IPS DF 19.7 (cell line): ENCODE results near the gene ESPN.
"Not testable (repeated sequence)": the region's sequence is repeated elsewhere in the genome, so short reads cannot be mapped to it uniquely, and the experiment has no call there.

ENCODE experiments used
- DNase-seq: peaks from one replicate; pipeline ENCODE4 v3.0.0-alpha.2; 2013; ENCODE audit warnings: low read depth, low spot score

The ESPN gene

GRCh38 chr1:6447818-6448748, 23.5 kb downstream of the ESPN start:
- DNase-seq, result no peak

- DNase-seq, result no peak
Measured at GRCh38 chr1:6448749-6449631, 24.4 kb downstream of the ESPN start.

- no peak for DNase-seq
Measured at GRCh38 chr1:6450005-6450450, 25.5 kb downstream of the ESPN start.

DNA sequence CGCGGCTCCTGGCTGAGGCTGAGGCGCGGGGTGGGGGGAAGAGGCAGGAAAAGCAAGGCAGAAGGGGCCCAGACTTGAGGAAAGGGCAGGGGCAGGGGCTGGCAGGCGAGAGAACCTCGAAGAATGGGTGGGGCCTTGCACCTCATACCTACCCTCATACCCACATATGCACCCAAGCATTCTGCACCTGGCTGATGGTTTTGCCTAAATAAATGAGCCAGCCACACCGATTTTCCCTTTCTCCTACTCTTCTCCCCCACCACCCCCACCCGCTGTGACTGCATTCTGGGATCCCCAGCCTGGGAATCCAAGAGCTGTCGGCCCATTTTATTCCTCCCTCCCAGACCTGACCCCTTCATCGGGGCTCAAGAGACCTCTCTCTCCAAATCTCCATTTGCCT, 25.9 kb downstream of the ESPN start:
- not testable (repeated sequence) for DNase-seq

GRCh38 chr1:6450943-6451373, 26.4 kb downstream of the ESPN start:
- DNase-seq, result no peak

DNA sequence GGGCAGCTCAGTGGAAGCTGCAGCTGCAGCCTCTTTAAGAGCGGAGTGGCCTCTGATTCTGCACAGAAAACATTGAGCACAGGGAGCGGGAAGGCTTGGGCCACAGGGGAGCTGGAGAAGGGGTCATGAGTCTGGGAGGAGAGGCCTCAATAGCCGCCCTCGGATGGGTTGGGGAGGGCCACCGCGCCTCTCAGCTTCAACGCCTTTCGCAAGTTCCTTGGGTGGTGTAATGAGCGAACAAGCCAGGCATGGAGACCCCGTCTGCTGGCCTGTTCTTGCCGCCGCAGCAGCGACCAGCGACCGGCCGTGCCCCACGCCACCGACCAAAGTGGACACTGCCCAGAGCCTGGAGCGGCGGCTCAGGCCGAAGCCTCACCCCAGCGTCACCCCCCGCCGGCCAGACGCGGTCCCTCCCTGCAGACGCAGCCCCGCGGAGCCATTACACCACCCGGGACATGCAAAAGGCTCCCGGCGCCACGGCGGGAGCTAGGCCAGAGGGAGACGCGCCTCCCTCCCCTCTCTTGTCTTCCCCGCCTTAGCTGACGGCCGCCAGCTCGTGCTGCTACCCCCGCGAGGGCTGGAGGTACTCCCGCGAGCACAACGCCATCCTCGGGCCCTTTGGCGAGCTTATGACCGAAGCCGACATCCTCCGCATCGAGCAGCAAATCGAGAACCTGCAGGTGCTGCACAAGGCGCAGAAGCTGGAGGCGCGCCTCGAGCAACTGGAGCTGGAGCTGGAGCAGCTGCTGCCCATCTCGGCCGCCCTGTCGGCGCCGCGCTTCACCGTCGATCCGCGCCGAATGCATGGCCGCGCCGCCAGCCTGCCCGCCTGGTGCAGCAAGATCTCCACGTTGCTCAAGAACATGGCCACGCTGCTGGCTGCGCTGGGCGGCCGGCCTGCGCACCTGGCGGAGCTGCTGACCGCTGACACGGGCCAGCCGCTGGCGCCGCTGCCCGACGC, 29.6 kb downstream of the ESPN start:
- not testable (repeated sequence) for DNase-seq

GRCh38 chr1:6454856-6455751, 30.5 kb downstream of the ESPN start:
- no peak for DNase-seq

GRCh38 chr1:6455752-6456520, 31.4 kb downstream of the ESPN start:
- DNase-seq, result not testable (repeated sequence)

- no peak for DNase-seq
Measured at GRCh38 chr1:6456800-6457466, 32.4 kb downstream of the ESPN start.

GRCh38 chr1:6459850-6460265, 35.3 kb downstream of the ESPN start:
- DNase-seq, result no peak

DNA sequence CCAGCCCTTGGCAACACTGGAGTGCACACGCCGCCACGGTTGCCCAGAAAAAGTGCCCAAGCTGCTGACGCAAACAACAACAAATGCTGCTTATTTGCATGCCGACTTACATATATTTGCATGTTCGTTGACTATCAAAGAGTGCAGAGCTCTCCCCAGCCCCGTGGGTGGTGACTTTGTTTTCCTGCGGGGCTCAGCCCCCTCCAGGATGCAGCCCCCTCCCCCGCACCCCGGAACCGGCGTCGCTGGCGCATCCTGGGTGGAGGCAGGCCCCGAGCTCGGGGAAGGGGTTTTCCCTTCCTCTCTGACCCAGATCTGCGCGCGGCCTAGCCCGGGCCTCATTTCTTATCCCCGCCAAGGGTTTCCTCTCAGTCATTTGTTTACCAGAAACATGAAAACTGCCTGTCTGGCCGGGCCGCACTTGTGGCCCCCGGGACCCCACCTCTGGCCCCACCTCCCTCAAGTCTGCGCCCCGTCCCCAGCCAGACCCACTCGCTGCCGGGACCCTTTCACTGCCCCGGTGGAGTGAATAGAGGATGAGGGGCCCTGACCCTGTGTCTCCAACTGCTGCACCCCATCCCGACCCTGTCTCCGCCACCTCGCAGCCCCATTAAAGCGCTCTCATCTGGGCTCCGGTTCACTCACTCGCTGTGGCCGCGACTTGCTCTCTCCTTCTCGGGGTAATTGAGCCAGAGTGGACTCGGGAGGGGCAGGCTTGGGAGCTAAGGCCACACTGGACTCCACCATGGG, 35.9 kb downstream of the ESPN start:
- no peak for DNase-seq

- DNase-seq, result no peak
Measured at GRCh38 chr1:6461051-6461530, 36.5 kb downstream of the ESPN start.

- DNase-seq, result no peak
Measured at GRCh38 chr1:6461538-6462411, 37.2 kb downstream of the ESPN start.

DNA sequence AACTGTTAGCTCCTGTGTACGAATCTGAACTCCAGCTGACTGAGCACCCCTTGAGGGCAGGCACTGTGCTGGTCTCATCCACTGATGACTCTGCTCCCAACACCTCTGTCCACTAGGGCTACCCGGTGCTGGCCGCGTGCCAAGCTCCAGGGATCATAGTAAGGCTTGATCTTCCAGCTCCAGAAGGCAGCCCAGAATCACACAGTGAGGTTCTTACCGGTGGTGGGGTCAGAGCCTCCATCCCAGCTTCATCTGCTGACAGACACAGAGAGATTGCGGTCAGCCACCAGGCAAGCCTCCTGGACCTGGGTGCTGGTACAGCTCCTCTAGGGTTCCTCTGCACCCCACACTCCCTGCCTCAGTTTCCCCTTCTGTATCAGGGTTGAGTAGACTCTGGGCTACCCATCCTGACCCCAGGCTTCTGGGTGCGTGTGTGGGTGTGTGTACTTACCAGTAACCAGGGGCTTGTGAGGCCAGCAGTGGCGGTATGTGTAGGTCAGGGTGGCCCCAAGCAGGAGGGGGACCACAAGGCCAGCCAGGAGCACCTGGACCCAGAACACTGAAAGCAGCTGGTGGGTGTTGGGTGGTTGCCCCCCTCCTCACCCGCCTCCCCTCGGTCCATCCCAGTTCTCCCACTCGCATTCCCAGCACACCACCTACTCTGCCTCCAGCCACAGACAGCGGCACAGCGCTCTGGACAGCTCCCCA, 38.0 kb downstream of the ESPN start:
- DNase-seq, result no peak

GRCh38 chr1:6463120-6463412, 38.5 kb downstream of the ESPN start:
- no peak for DNase-seq

DNA sequence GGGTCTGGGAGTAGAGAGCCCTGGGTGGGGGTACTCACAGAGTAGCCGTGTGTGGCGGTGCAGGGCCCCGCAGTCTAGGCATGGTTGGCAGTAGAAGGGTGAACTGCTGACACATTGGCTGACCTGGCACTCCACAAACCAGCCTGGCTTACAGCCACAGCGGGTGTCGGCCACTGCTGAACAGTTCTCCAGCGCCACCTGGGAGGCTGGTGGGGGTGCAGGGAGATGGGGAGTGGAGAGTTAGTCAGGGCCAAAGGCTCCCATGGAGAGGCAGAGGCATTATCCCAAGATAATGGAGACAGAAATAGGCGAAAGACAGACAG, 39.9 kb downstream of the ESPN start:
- DNase-seq, result no peak

- DNase-seq, result no peak
Measured at GRCh38 chr1:6464915-6465314, 40.3 kb downstream of the ESPN start.
